HG02973 (cell line): Measurements from ENCODE around the gene ZNF544.
"Not testable (repeated sequence)": the region's sequence is repeated elsewhere in the genome, so short reads cannot be mapped to it uniquely, and the experiment has no call there.

Experiments
- ATAC-seq: cut with Tn5 transposase; IDR thresholded peaks from one replicate; pipeline ENCODE4 v1.9.1; 2021; ENCODE audit warnings: moderate library complexity; ENCODE audit not compliant: unreplicated experiment

The ZNF544 gene

DNA sequence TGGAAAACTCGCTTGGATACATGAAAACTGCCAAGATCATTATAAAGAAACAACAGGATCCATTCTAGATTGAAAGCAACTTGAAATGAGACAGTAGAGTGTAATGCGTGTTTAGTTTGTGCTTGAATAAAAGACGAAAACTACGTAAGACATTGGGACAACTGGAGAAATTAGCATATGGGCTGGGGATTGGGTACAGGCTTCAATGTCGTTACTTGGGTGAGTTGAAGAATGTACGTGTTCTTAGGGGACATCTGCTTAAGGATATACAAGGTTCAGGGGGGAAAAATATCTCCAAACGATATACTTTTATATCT lies 76.0 kb downstream of the ZNF544 start:
- peak; percentile 9 for ATAC-seq

DNA sequence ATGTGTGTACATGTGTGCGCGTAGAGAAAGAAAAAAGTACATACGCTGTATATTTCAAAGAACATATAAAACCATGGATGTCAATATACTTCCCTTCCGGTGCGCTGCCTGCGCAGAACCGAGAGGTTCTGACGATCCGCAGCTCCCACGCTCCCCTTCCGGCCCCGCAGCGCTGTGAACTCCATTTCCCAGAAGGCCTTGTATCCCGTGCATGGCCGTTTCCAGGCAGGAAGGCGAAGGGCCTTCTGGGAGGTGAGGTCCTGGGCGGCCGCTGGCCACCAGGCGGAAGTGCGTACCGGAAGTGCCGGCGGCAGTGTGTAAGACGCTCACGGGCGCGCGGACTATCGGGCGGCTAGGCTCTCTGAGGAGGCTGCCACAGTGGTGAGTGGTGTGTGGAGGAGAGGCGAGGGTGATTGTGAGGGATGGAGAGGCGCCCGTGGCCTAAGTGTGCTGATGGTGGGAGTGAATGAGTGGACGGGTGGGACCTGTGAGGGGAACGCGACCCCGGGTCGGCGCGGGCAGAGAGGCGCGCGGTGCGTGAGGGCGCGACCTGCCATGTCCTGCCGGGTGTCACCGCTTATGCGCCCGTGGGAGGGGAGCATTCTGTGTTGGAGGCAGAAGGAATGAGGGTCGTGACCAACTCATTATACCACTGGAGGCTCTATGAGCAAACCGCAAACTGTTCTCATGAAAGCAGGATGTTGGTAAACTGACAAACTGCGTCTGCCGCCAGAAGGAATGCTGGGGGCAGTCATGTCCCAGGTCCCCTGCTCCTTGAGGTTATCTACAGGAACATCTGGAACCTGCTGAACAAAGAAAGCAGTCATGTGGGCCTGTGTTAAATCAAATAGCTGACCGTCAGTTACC lies 76.6 kb downstream of the ZNF544 start, which contains the start of gene ERVK3-1:
Gene ERVK3-1, plus strand, starts transcription at position 313 of the 867 bp plus-strand sequence. CDS start 6,792 bp downstream, outside the sequence.
- peak; percentile 93 for ATAC-seq

DNA sequence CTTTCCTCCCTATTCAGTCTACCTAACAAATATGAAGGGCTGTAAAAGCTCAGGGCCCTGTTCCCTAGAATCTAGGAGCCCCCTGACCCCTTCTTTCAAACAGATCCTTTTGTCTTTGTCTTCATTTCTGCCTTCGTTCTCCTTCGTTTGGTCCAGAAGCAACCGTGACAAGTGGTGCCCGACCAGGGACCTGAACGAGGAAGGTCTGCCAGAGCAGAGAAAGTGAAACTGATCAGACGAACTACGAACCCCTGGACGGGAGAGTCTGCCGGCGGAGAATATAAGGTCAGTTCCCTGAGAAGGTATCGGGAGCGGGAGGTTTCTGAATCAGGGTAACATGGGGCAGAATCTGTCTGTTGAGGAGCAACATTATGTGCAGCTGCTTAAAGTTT lies 77.2 kb downstream of the ZNF544 start:
- ATAC-seq = no peak

DNA sequence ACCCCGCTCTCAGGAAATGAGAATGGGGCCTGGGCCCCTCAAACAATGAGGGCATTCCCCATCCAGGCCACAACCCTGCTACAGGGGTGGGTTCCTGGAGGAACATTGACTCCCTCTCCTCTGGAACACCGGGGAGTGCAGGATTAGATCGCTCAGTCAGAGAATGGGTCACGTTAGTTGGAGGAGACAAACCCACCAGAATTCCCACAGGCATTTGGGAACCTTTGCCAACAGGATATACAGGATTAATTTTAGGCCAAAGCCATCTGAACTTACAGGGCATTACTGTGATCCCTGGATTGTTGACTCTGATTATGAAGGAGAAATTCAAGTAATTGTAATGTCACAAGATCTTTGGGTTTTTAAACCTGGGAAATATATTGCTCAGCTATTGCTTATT lies 79.0 kb downstream of the ZNF544 start:
- ATAC-seq = no peak

DNA sequence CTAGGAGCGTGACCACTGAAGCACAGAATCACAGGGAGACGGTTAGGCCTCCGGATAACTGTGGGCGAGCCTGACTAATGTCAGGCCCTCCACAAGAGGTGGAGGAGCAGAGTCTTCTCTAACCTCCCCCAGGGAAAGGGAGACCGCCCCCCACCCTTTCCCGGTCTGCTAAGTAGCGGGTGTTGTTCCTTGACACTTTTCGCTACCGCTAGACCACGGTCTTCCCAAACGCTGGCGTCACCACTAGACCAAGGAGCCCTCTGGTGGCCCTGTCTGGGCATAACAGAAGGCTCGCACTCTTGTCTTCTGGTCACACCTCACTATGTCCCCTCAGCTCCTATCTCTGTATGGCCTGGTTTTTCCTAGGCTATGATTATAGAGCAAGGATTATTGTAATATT lies 82.0 kb downstream of the ZNF544 start:
- not testable (repeated sequence) for ATAC-seq

DNA sequence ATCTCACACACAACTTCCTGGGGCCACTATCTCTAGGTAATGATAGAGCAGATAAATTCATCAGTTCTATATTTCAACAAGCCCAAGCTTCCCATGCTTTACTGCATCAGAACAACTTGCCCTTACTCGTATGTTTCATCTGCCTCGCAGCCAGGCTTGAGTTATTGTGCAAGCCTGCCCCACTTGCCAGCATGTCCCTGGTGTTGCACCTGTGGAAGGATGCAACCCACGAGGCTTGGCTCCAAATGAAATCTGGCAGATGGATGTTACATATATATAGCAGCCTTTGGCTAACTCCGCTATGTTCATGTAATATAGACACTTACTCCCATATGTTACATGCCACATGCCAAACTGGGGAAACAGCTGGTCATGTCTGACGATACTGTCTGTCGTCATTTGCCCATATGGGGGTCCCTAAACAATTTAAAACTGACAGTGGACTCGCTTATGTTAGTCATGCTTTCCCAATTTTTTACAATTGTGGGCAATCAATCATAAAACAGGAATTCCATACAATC lies 82.7 kb downstream of the ZNF544 start:
- ATAC-seq = no peak
